ENCODE data around the gene MVK.

- TF ChIP-seq CTCF (IDR thresholded peaks at IDR 0.05) (no peak), EP300 (IDR thresholded peaks at IDR 0.05; ENCODE audit: low read depth) (no peak)
Measured at GRCh38 chr12:109582636-109583035, 9.0 kb downstream of the MVK start.
